IPS-18a (cell line): ENCODE data around the gene CYP2A6.
A peak's percentile ranks its signal among the peaks of the same experiment; 100 is the strongest.

Experiments
- H3K27ac ChIP-seq: one replicate; pipeline ENCODE4 v1.5.1; 2013; ENCODE audit warnings: low read length
- H3K27me3 ChIP-seq: one replicate; pipeline ENCODE4 v1.6.1; 2013; ENCODE audit warnings: mild to moderate bottlenecking, low read length; ENCODE audit not compliant: control insufficient read depth, insufficient read depth
- H3K36me3 ChIP-seq: one replicate; pipeline ENCODE4 v1.6.1; 2013; ENCODE audit warnings: low read depth, low read length; ENCODE audit not compliant: control insufficient read depth
- H3K4me1 ChIP-seq: one replicate; pipeline ENCODE4 v1.6.1; 2013; ENCODE audit warnings: low read depth, low read length; ENCODE audit not compliant: control insufficient read depth
- H3K4me3 ChIP-seq: one replicate; pipeline ENCODE4 v1.5.1; 2013; ENCODE audit warnings: low read length
- H3K9ac ChIP-seq: one replicate; pipeline ENCODE4 v1.6.1; 2013; ENCODE audit warnings: mild to moderate bottlenecking, low read length, moderate library complexity
- H3K9me3 ChIP-seq: one replicate; pipeline ENCODE4 v1.6.1; 2013; ENCODE audit warnings: low read depth, low read length; ENCODE audit not compliant: control insufficient read depth

Gene CYP2A6

DNA sequence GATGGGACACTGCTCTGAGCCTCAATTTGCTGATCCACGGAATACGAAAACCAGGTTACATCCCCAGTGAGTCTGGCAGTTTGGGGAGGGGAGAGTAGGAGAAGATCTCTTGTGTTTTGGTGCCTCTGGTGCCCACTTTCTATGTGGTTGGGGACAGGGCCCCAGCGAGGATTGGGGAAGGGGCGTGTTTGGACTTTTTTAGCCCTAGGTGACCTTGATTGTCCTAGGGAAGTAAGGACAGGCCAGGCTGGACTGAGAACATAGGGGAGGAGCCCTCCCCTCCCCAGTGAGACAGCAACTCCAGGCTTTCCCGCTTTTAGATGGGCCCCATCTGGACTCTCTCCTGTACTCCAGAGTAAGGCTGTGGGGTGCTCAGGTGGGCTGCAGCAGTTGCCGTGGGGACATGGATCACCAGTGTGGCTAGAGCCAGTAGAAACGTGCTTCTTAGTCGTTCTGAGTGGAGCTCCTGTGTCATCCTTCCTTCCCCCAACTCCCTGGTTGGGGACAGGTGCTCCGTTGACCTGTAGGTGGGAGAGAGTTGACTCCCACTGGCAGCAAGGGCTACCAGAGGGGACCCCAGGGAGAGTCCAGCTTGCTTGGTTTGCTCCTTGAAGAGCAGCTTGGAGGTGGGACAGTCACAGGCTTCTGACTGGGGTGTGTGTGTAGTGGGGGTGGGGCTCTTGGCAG lies 46.9 kb downstream of the CYP2A6 start:
- Histone ChIP-seq H3K27me3 (no peaks in the 10 kb centered on the region), H3K4me1 (peaks cover 35% of the 10 kb centered on the region), H3K27ac (peak overlapping the region; percentile 2), H3K9me3 (no peaks in the 10 kb centered on the region), H3K9ac (no peak overlapping the region), H3K4me3 (no peak overlapping the region), H3K36me3 (peaks cover 54% of the 10 kb centered on the region)

DNA sequence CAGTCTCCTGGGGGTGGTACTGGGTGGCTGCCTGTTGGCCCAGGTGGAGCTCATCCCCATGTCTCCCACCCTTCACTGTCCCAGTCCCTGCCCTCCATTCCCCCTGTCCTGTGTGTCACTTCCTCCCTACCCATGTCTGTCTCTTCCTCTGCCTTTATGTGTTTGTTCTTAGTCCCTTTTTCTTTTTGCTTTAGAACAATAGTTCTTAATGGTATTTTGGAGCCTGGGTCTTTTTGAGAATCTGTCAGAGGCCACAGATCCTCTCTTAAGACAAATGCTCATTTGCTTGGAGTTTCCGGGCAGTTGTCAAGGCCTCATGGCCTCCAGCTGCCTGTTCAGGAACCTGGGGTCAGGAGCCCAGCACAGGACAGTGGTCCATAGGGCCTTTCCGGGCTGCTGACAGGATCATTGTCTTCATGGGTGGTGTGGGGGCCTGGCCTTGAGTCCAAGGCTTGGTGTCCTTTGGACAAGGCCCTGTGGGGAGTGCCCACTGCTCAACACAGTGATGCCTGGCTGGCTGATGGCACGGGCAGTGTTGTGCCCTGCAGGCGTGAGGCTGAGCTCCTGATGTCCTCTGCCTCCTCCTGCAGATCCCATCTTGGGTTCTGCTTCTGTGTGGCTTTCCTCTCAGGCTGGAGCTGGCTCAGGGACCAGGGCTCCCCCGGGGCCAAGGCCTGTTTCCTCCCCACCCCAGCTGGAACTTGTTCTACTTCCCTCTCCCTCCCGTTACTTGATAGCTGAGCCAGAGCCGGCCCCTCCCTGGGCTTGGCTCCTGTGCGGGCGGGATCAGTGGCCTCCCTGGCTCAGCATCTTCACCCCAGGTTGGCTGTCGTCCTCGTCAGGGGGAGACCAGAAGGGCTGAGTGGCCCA lies 47.7 kb downstream of the CYP2A6 start:
- peaks cover 47% of the 10 kb centered on the region for H3K36me3 ChIP-seq
- H3K27ac ChIP-seq = no peak overlapping the region
- no peaks in the 10 kb centered on the region for H3K9me3 ChIP-seq
- H3K4me1 ChIP-seq = peaks cover 35% of the 10 kb centered on the region
- no peak overlapping the region for H3K4me3 ChIP-seq
- no peaks in the 10 kb centered on the region for H3K27me3 ChIP-seq
- no peak overlapping the region for H3K9ac ChIP-seq

GRCh38 chr19:40801426-40802299 lies 48.6 kb downstream of the CYP2A6 start:
- Histone ChIP-seq H3K9ac (no peak overlapping the region), H3K27me3 (no peaks in the 10 kb centered on the region), H3K4me1 (peaks cover 29% of the 10 kb centered on the region), H3K9me3 (no peaks in the 10 kb centered on the region), H3K27ac (no peak overlapping the region), H3K4me3 (no peak overlapping the region), H3K36me3 (peaks cover 42% of the 10 kb centered on the region)

GRCh38 chr19:40800997-40801377 lies 49.3 kb downstream of the CYP2A6 start:
- H3K9ac ChIP-seq = no peak overlapping the region
- peaks cover 42% of the 10 kb centered on the region for H3K36me3 ChIP-seq
- no peak overlapping the region for H3K4me3 ChIP-seq

DNA sequence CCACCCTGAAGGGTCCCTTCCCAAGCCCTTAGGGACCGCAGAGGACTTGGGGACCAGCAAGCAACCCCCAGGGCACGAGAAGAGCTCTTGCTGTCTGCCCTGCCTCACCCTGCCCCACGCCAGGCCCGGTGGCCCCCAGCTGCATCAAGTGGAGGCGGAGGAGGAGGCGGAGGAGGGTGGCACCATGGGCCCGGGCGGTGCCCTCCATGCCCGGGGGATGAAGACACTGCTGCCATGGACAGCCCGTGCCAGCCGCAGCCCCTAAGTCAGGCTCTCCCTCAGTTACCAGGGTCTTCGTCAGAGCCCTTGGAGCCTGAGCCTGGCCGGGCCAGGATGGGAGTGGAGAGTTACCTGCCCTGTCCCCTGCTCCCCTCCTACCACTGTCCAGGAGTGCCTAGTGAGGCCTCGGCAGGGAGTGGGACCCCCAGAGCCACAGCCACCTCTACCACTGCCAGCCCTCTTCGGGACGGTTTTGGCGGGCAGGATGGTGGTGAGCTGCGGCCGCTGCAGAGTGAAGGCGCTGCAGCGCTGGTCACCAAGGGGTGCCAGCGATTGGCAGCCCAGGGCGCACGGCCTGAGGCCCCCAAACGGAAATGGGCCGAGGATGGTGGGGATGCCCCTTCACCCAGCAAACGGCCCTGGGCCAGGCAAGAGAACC lies 49.8 kb downstream of the CYP2A6 start:
- no peak overlapping the region for H3K27ac ChIP-seq

More at GRCh38 chr19:40800997-40801377, 49.3 kb downstream of the CYP2A6 start:
- Histone ChIP-seq H3K27me3 (no peaks in the 10 kb centered on the region), H3K4me1 (peaks cover 23% of the 10 kb centered on the region), H3K27ac (no peak overlapping the region), H3K9me3 (no peaks in the 10 kb centered on the region)

DNA sequence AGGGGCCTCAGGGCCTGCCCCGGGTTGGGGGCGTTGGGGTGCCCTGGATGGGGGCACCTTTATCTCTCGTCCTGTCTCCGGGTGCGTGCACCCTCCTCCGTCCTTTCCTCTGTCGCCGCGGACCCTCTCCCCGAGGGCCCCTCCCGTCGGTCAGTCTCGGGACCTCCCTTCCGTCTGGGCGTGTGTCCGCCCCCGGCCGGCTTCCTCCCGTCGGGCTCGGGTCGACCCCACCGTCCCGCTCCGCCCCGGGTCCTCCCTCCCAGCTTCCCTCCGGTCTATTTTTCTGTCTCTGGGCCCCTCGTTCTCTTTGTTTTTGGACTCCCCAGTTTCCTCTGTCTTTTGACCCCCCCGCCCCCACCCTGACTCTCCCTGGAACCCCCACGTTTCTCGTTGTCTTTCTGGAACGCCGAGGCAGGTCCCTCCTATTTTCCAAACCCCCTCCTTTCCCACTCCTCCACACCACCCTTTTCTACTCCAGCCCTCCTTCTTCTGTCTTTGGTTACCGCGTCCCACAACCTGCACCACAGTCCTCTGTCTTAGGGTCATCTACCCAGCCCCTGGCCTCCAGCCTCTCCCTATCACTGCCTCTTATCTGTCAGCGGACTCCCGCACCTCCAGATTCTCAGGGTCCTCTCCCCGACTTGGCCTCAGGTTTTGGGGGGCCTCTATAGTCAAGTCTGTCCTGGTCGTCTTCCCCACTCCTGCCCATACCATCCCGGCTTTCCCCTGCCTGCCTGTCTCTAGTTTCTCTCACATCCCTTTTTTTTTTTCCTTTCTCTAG lies 50.5 kb downstream of the CYP2A6 start:
- peak overlapping the region; percentile 43 for H3K27ac ChIP-seq
- peak overlapping the region; percentile 66 for H3K4me3 ChIP-seq
- peaks cover 18% of the 10 kb centered on the region for H3K4me1 ChIP-seq
- no peaks in the 10 kb centered on the region for H3K27me3 ChIP-seq
- H3K36me3 ChIP-seq = peaks cover 34% of the 10 kb centered on the region
- peak overlapping the region; percentile 84 for H3K9ac ChIP-seq
- H3K9me3 ChIP-seq = no peaks in the 10 kb centered on the region

More for the DNA sequence above, 49.8 kb downstream of the CYP2A6 start:
- no peaks in the 10 kb centered on the region for H3K9me3 ChIP-seq
- H3K4me1 ChIP-seq = peaks cover 18% of the 10 kb centered on the region
- peak overlapping the region; percentile 84 for H3K9ac ChIP-seq
- peak overlapping the region; percentile 66 for H3K4me3 ChIP-seq
- H3K36me3 ChIP-seq = peaks cover 42% of the 10 kb centered on the region
- H3K27me3 ChIP-seq = no peaks in the 10 kb centered on the region

DNA sequence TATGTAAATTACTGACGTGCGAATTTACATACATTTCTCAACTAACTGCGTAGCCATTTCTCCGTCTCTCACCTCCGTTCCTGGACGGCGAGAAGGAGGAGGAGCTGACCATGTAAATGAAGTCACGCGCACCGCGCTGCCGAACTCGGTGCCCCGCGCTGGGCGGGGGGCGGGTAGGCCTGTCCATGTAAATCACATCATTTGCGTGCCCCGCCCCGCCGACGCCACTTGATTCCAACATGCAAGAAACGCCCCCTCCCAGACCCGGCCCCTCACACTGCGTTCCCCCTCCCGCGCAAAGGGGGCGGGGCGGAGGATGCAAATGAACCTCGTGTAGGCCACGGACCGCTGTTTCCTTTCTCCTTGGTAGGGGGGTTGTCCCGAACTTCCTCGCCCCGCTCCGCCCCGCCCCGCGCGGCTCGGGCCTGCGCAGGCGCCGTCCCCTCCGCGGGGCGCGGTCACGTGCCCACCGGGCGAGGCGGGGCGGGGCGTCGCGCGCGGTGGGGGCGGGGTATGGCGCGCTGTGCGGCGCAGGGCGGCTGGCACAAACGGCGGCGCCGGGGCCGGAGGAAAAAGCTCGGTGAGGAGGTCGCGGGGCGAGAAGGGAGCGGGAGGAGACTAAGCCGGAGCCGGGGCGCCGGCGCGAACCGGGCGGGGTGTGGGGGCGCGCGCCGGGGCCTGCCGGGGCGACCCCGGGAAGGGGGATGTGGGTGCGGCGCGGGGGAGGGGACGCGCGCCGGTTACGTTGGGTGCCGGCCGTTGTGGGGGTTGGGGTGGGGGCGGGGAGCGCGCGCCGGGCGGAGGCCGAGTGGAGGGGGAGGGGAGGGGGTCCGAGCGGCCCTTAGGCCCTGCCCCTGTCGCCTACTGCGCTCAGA lies 51.3 kb downstream of the CYP2A6 start, which contains the start of gene EGLN2:
EGLN2 (plus strand) TSS at position 509 of the 875 bp plus-strand sequence. CDS start 1,382 bp downstream, outside the sequence.
- Histone ChIP-seq H3K27me3 (no peaks in the 10 kb centered on the region), H3K9ac (peak within 1 kb of the TSS; percentile 84), H3K9me3 (no peaks in the 10 kb centered on the region), H3K27ac (peak within 1 kb of the TSS; percentile 71), H3K4me3 (peak within 1 kb of the TSS; percentile 76), H3K36me3 (peaks cover 28% of the 10 kb centered on the region), H3K4me1 (peaks cover 11% of the 10 kb centered on the region)

GRCh38 chr19:40797963-40798682 lies 52.1 kb downstream of the CYP2A6 start:
- Histone ChIP-seq H3K9ac (peak overlapping the region; percentile 74), H3K9me3 (no peaks in the 10 kb centered on the region), H3K36me3 (peaks cover 24% of the 10 kb centered on the region), H3K27ac (peak overlapping the region; percentile 71), H3K4me1 (peaks cover 3% of the 10 kb centered on the region), H3K4me3 (peak overlapping the region; percentile 76), H3K27me3 (no peaks in the 10 kb centered on the region)

- H3K27me3 ChIP-seq = no peaks in the 10 kb centered on the region
- H3K36me3 ChIP-seq = peaks cover 17% of the 10 kb centered on the region
- H3K4me3 ChIP-seq = no peak overlapping the region
- no peaks in the 10 kb centered on the region for H3K4me1 ChIP-seq
- no peak overlapping the region for H3K27ac ChIP-seq
- H3K9ac ChIP-seq = peak overlapping the region; percentile 74
- no peaks in the 10 kb centered on the region for H3K9me3 ChIP-seq
These were observed 52.9 kb downstream of the CYP2A6 start for GRCh38 chr19:40797166-40797962.
